GM21528 (cell line): ENCODE results near the gene WDFY2.
A peak's percentile ranks its signal among the peaks of the same experiment; 100 is the strongest.

Source experiments
- ATAC-seq: cut with Tn5 transposase; IDR thresholded peaks from one replicate; pipeline ENCODE4 v1.9.1; 2021; ENCODE audit warnings: mild to moderate bottlenecking, moderate library complexity; ENCODE audit not compliant: unreplicated experiment, low FRiP score

WDFY2 gene

DNA sequence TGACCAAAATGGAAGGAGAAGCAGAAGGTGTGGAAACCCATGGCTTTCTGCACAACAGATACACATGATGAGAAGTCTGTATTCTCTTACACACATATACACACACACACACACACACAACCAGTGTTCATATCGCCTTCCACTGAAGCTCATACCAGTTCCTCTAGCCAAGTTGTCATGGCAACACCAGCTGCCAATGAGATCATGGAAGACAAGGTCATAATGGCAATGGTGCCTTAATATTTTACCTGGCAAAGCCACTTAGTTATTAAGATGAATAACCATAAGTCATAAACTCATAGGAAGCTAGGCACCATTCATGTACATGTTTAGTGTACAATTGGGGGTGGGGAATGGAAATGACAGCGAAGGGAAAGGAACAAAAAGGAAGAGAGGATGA, 222.3 kb downstream of the WDFY2 start:
- ATAC-seq, result no peak

DNA sequence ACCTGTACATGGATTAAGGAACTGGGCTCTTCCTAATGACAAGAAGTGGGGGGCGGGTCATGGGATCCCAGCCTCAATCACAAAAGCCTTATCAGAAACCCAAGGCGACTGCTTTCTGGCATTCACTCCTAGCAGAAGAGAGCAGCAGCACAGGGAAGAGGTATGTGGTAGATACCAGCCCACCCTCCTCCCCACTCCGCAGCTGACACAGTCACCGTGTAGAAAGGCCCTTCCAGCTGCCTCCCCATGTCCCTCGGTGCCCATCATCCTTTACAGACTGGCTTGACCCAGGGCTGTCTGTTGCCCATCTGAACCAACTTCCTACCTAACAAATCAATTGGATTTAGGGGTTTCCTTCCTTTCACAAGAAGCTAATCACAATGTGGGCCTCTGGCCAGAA, 222.8 kb downstream of the WDFY2 start:
- no peak for ATAC-seq

DNA sequence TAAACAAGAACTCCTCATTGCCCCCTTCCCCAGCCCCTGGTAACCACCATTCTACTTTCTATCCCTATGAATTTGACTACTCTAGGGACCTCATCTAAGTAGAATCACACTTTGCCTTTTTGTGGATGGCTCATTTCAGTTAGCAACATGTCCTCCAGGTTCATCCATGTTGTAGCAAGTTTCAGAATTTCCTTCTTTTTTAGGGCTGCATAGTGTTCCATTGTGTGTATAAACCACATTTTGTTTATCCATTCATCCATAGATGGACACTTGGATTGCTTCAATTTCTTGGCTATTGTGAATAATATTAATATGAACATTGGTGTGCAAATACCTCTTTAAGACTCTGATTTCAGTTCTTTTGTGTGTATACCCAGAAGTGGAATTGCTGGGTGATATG, 224.5 kb downstream of the WDFY2 start:
- no peak for ATAC-seq

DNA sequence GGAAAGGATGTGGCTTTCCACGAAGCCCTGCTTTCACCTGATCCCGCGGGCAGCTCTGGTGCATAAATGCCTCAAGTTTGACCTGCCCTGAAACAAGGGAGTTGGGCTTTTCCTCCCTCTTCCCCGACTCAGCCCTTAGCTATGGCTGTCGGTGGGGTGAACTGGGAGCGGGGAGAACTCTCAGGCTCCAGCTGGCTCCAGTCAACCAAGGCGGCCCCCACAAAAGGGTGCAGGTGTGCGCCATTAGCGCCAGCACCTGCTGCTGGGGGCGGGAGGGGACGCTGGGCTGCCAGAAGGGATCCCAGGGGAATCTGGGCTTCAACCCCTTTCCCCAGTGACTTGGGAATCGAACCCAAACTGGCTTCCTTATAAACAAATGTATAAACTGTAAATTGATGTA, 226.8 kb downstream of the WDFY2 start:
- ATAC-seq, result no peak

DNA sequence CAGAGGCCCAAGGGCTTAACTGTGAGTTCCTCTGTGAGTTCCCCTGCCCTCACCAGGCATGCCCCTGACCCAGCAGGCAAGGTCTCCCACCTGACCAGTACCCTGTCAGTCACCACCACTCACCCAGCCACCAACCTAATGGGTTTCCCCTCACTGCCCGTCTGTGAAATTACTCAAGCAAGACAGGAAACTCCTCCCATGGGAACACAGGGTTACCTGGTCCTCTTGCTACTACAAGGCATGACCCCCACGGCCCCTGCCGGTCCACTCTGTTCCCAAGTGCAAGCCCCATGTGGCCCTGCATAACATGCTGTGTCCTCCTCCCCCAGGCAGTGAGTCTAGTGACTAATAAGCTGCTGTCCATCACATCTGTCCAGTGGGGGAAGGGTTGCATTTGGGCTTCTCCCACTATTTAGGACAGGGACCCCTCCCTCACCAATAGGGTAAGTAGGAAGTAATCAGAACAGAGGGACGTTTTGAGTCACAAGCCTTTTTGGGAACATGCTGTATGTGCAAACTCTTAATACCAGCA, 227.7 kb downstream of the WDFY2 start:
- no peak for ATAC-seq

DNA sequence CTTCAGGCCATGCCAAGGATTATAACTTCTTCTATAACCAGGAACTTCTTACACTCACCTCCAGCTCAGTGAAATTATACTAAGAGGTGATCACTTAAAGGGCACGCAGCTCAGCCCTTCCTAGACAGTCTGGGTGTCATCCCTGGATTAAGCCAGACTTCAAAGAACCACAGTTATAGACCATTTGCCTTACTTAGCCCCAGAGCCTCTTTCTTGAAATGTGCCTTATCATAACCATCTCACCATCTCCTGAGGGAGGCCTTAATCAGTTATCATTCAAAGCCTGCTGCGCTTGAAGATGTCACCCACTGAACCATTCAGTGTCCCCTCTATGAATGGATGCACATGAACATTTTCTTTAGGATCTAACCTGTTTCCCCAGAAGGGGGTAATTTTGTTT, 229.8 kb downstream of the WDFY2 start:
- ATAC-seq, result no peak

DNA sequence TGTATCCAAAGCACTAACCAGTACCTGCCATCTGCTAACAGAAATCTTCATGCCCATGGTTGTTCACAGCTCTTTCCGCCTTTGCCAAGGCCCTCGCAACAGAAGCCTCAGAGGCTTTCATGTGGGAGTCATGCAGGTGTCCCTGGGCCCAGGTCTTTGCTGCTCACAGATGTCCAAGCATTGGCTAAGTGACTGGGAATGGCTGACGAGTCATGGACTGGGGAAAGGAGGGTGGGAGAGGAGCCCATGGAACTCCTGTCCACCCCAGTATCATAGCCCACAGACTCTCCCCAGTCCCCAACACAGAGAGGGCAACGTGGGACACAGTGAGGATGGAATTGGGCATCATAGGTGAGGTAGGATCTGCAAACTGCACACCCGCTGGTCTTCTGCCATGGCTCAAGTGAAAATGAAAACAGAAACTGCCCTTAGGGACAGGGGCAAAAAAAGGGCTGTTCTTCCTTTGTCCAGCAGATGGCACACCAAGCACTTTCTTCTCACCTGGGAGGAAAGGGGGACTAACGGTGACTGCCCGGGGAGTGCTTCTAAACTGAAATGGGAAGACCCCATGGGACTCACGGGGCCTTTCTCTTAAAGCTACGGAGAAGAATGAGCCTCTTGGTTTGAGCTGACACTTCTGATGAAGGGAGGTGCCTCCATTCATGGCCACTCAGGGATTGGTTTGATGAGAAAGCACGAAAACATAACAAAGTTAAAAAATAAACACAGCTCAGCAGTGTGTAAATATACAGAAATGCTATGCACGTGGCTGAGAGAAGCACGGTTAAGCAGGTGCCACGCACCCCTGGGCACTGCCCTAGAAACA, 230.8 kb downstream of the WDFY2 start:
- ATAC-seq, result peak; percentile 78

DNA sequence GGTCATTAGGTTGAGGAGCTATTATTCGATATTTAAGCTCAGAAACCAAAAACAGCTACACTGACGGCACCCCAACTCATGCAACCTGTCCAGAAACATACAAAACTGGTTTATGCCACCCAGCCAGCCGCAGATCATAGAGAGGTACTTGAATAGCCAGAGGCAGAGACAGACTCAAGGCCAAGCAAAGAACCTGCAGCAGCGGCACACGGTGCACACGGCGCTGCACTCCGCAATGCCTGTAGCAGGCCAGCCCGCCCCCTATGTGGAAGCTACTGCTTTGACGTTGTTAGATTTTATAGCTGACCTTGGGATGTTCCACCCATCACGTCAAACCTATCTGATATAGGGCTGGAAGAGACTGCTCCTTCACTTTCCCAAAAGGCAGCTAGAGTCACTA, 231.6 kb downstream of the WDFY2 start:
- ATAC-seq, result no peak

DNA sequence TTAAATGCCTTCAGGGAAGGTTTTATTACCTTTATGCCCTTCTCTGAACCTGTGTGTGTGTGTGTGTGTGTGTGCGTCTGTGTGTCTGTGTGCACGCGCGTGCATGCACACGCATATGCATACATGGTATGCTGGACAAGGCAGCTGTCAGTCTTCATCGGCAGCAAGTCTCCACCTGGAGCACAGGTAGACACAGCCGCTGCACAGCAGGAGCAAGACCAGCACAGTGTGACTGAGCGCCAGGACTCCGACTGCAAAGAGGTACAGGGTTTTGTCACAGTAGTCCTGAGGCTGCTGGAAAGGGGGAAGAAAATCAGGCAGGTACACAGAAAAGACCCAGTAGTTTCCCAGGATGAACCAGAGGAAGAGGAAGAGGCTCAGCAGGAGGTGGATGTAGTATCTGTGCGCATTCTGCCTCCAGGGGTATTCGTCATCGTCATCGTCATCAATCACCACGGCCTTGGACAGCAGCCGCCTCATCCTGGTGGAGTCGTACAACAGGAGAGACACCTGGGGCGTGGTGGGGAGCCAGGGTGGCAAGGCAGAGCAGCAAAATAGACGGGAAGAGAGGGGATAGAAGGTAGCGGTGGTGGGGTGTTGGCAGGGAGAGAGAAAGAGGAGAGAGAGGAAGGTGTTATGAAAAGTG, 232.5 kb downstream of the WDFY2 start:
- ATAC-seq, result no peak
